Natural killer cell (primary cell): Measurements from ENCODE around the gene CHRNA1. TPM values are rescaled to one million over a fixed set of nuclear protein-coding genes. Genes with fewer than 3 reads are reported as not detected.

Experiments used
- ATAC-seq, 3 donors: fragments of 150-1000 bp in 2 of 3; fragments of 200-7000 bp in 1 of 3; cut with Tn5 transposase; 1 replicate in 1 of 3; 2 replicates in 2 of 3; pipeline ENCODE4 v1.10.0; 2021; ENCODE audit warnings: mild to moderate bottlenecking in 2 of 3, moderate library complexity in 2 of 3
- DNase-seq, 2 donors: peaks; one replicate each; pipeline versions ENCODE4 v3.0.0 to v3.0.0-alpha.2; 2013 to 2021; ENCODE audit warnings: mixed read lengths in 1 of 2
- H3K27ac ChIP-seq: one replicate; pipeline ENCODE4 v1.5.1; 2013; ENCODE audit warnings: mild to moderate bottlenecking, low read length
- H3K27me3 ChIP-seq: one replicate; pipeline ENCODE4 v1.6.1; 2013; ENCODE audit warnings: low read length; ENCODE audit not compliant: control insufficient read depth, insufficient read depth
- H3K36me3 ChIP-seq: one replicate; pipeline ENCODE4 v1.6.1; 2013; ENCODE audit warnings: low read length; ENCODE audit not compliant: control insufficient read depth, insufficient read depth
- H3K4me1 ChIP-seq: one replicate; pipeline ENCODE4 v1.6.1; 2013; ENCODE audit warnings: low read length; ENCODE audit not compliant: control insufficient read depth, insufficient read depth
- H3K4me3 ChIP-seq: one replicate; pipeline ENCODE4 v1.5.1; 2013; ENCODE audit warnings: low read length
- H3K9me3 ChIP-seq: one replicate; pipeline ENCODE4 v1.6.1; 2013; ENCODE audit warnings: low read length; ENCODE audit not compliant: control insufficient read depth, insufficient read depth
- H3K27ac Mint-ChIP-seq, 2 donors: one replicate each; pipeline ENCODE4 v1.8.0; 2022; ENCODE audit warnings: mild to moderate bottlenecking in 2 of 2, mixed read lengths in 2 of 2, moderate library complexity in 1 of 2
- H3K27me3 Mint-ChIP-seq, 2 donors: one replicate each; pipeline ENCODE4 v1.8.0; 2022; ENCODE audit warnings: low read depth in 2 of 2, mixed read lengths in 2 of 2
- H3K36me3 Mint-ChIP-seq: one replicate; pipeline ENCODE4 v1.8.0; 2022; ENCODE audit warnings: mixed read lengths
- H3K4me1 Mint-ChIP-seq, 2 donors: one replicate each; pipeline ENCODE4 v1.8.0; 2022; ENCODE audit warnings: mixed read lengths in 2 of 2
- H3K4me3 Mint-ChIP-seq: one replicate; pipeline ENCODE4 v1.8.0; 2022; ENCODE audit warnings: mild to moderate bottlenecking, moderate library complexity, mixed read lengths
- H3K9me3 Mint-ChIP-seq, 2 donors: one replicate each; pipeline ENCODE4 v1.8.0; 2022; ENCODE audit warnings: mixed read lengths in 2 of 2
- CTCF ChIP-seq: fragments of 200-600 bp; IDR thresholded peaks from one replicate; pipeline ENCODE4 v1.8.0; 2022; ENCODE audit warnings: antibody characterized with exemption
- WGBS: methylation state at CpG from one replicate; pipeline ENCODE4 v1.1.7; 2013; ENCODE audit warnings: missing lambda C conversion rate; ENCODE audit not compliant: insufficient coverage; 5-methylcytosine and 5-hydroxymethylcytosine counted together
- intact Hi-C: fragments of 100-400 bp; cut with micrococcal nuclease; formaldehyde crosslinking; loops from one replicate; pipeline ENCODE4 v1.14.2; 2022
- total RNA-seq, 4 donors: library from RNA; stranded (reverse); fragments of 120-200 nt in 1 of 4; gene quantifications; one replicate each; pipeline versions ENCODE4 v1.2.3 to v1.2.4, GENCODE V29; 2013 to 2022

The CHRNA1 gene
- total RNA-seq, 3 donors from 2014 or later (not counting 1 experiment from before 2014, with no cell fraction given), result 0.23 TPM; not detected in 2

- no peaks in the 10 kb centered on the region for H3K9me3 ChIP-seq
- no peak for ATAC-seq
- DNase-seq, result no peak
- H3K27me3 ChIP-seq, result peaks cover 17% of the 10 kb centered on the region
- H3K4me1 ChIP-seq, result no peaks in the 10 kb centered on the region
- H3K36me3 Mint-ChIP-seq, result no peaks in the 10 kb centered on the region
- TF ChIP-seq CTCF, result no peak
- H3K4me1 Mint-ChIP-seq, result no peaks in the 10 kb centered on the region
- no peak overlapping the region for H3K27ac ChIP-seq
- 85% methylated on average over 3 of the region's 3 CpGs for WGBS
- H3K27ac Mint-ChIP-seq, result no peak overlapping the region
- intact Hi-C loops, result no loop called here
- no peak overlapping the region for H3K4me3 ChIP-seq
- H3K9me3 Mint-ChIP-seq, result no peaks in the 10 kb centered on the region
- H3K4me3 Mint-ChIP-seq, result no peak overlapping the region
- no peaks in the 10 kb centered on the region for H3K36me3 ChIP-seq
- peaks cover 32 to 55% of the 10 kb centered on the region in 2 donors for H3K27me3 Mint-ChIP-seq
These were observed 60.8 kb downstream of the CHRNA1 start for GRCh38 chr2:174703430-174703829.

DNA sequence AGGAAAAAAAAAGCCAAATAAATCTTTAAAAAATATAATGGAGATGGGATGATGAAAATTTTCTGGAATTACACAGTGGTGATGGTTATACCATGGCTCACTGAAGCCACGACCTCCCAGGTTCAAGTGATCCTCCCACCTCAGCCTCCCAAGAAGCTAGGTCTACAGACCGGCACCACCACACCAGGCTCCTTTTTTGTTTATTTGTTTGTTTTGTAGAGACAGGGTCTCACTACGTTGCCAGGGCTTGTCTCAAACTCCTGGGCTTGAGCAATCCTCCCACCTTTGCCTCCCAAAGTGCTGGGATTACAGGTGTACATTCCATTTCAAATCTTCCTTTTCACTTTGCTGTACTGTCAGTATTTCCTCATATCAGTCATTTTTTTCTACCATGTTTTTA lies 61.7 kb downstream of the CHRNA1 start:
- no peak overlapping the region for H3K27ac Mint-ChIP-seq
- WGBS, result 14% methylated on average over 1 of the region's 3 CpGs
- Histone ChIP-seq H3K36me3 (no peaks in the 10 kb centered on the region), H3K4me1 (no peaks in the 10 kb centered on the region), H3K27ac (no peak overlapping the region), H3K4me3 (no peak overlapping the region), H3K27me3 (peaks cover 8% of the 10 kb centered on the region), H3K9me3 (no peaks in the 10 kb centered on the region)
- intact Hi-C loops, result no loop called here
- H3K9me3 Mint-ChIP-seq, result no peaks in the 10 kb centered on the region
- peaks cover 29 to 46% of the 10 kb centered on the region in 2 donors for H3K27me3 Mint-ChIP-seq
- no peak for TF ChIP-seq CTCF
- no peak for DNase-seq
- no peak for ATAC-seq
- no peak overlapping the region for H3K4me3 Mint-ChIP-seq
- no peaks in the 10 kb centered on the region for H3K4me1 Mint-ChIP-seq
- H3K36me3 Mint-ChIP-seq, result no peaks in the 10 kb centered on the region

DNA sequence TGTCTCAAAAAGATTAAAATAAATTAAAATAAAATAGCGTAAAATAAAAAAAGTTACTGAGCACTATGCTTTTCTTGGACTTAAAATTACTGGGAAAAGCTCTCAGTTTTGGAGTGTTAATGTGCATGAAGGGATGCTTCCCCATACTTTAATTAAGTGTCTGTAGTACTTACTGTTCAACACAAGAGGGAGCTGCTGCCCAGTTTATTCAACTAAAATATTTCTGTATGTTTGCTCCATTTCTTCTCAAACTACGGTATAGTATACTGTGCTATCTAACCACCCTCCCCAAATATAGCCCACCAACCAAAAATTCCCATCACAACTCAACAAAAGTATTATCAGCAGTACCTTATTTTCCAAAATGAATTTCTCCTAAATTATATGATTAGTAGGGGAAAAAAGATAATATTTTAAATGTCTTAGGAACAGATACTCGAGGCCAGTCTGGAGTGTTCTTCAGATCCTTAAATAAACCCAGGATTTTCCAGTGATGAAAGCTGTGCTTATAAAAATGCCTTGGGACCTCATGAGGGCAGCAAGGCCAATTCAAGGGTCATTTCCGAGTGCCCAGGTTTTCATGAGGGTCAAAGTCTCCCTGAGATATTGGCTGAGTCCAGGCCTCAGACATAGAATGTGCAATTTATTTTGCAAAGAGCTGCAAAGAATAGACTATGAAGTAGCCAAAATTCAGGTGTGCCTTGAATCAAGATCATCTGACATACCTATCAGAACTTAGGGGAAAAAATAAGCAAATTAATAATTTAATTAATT lies 64.1 kb downstream of the CHRNA1 start:
- peak; percentile 76 to 82 (median 77) for ATAC-seq
- Mint-ChIP-seq H3K9me3 (no peaks in the 10 kb centered on the region), H3K36me3 (no peaks in the 10 kb centered on the region), H3K4me1 (peaks cover 0 to 6% of the 10 kb centered on the region in 2 donors), H3K27ac (no peak overlapping the region), H3K27me3 (peaks cover 20 to 31% of the 10 kb centered on the region in 2 donors), H3K4me3 (no peak overlapping the region)
- TF ChIP-seq CTCF, result peak; percentile 93
- no peaks in the 10 kb centered on the region for H3K4me1 ChIP-seq
- peak in 1 of 2 donors; percentile 83 for DNase-seq
- H3K36me3 ChIP-seq, result no peaks in the 10 kb centered on the region
- no peak overlapping the region for H3K27ac ChIP-seq
- WGBS, result 30% methylated on average over 4 of the region's 4 CpGs
- intact Hi-C loops, result no loop called here
- H3K9me3 ChIP-seq, result no peaks in the 10 kb centered on the region
- H3K4me3 ChIP-seq, result no peak overlapping the region
- no peaks in the 10 kb centered on the region for H3K27me3 ChIP-seq

Other genes starting within 250 kb of the CHRNA1 start
- 100 to 1,000 TPM; 508 to 640 (median 555) TPM for gene WIPF1, start 166.7 kb downstream of the CHRNA1 start, total RNA-seq
- gene CHN1, start 240.9 kb upstream of the CHRNA1 start, total RNA-seq, result 1 to 10 TPM in 1 of 3 donors, under 1 TPM in 2; 0.80 to 1.7 (median 0.88) TPM